OCI-LY7 (cell line): Measurements from ENCODE around the gene TDRD3. TPM values are rescaled to one million over a fixed set of nuclear protein-coding genes. Genes with fewer than 3 reads are reported as not detected.

ENCODE experiments used
- BruUV-seq: library from RNA; stranded (reverse); fragments of 400-500 nt; replicated peaks from 2 replicates; lab custom pipeline; 2021; lab: Mats Ljungman, UMichigan
- CTCF ChIA-PET: fragments of 300-600 bp; sonication (Branson Sonifier 250); formaldehyde crosslinking; loops from one replicate; lab custom pipeline; 2022; ENCODE audit warnings: antibody characterized with exemption; ENCODE audit not compliant: unreplicated experiment; lab: Charles Lee
- POLR2A ChIA-PET: fragments of 300-600 bp; sonication (Branson Sonifier 250); formaldehyde crosslinking; loops from one replicate; lab custom pipeline; 2022; ENCODE audit warnings: antibody characterized with exemption; lab: Charles Lee
- DNase-seq: peaks from one replicate; pipeline ENCODE4 v3.0.0-alpha.2; 2015; ENCODE audit warnings: low spot score
- H2AFZ ChIP-seq: fragments of 200-600 bp; sonication (generic), shearing (Covaris generic); 2 replicates; pipeline ENCODE4 v1.6.1; 2014; ENCODE audit warnings: mild to moderate bottlenecking, antibody characterized with exemption, low read length, moderate library complexity
- H3K27ac ChIP-seq: fragments of 200-600 bp; sonication (generic); 2 replicates; pipeline ENCODE4 v1.5.1; 2014; ENCODE audit warnings: mixed run types, low read depth, mild to moderate bottlenecking, moderate library complexity, low read length, inconsistent platforms; ENCODE audit not compliant: poor library complexity, severe bottlenecking
- H3K36me3 ChIP-seq: fragments of 200-600 bp; sonication (generic); 2 replicates; pipeline ENCODE4 v1.6.1; 2014; ENCODE audit warnings: mild to moderate bottlenecking, antibody characterized with exemption, low read length, moderate library complexity, mixed read lengths; ENCODE audit not compliant: insufficient read depth
- H3K4me1 ChIP-seq: fragments of 200-600 bp; sonication (generic); 2 replicates; pipeline ENCODE4 v1.5.1; 2014; ENCODE audit warnings: mild to moderate bottlenecking, low read length; ENCODE audit not compliant: insufficient read depth, poor library complexity, severe bottlenecking
- H3K4me2 ChIP-seq: fragments of 200-600 bp; sonication (generic); 2 replicates; pipeline ENCODE4 v1.6.1; 2014; ENCODE audit warnings: mild to moderate bottlenecking, low read length
- H3K4me3 ChIP-seq: fragments of 200-600 bp; sonication (generic); 2 replicates; pipeline ENCODE4 v1.5.1; 2014; ENCODE audit warnings: mild to moderate bottlenecking, low read depth, low read length; ENCODE audit not compliant: poor library complexity, severe bottlenecking
- H3K79me2 ChIP-seq: fragments of 200-600 bp; sonication (generic); 2 replicates; pipeline ENCODE4 v1.6.1; 2016; ENCODE audit warnings: low read depth, mild to moderate bottlenecking, low read length, moderate library complexity, mixed read lengths; ENCODE audit not compliant: insufficient read depth
- H3K9me2 ChIP-seq: fragments of 200-600 bp; sonication (generic); 2 replicates; pipeline ENCODE4 v1.6.1; 2016; ENCODE audit warnings: mild to moderate bottlenecking, low read length, mixed read lengths; ENCODE audit not compliant: insufficient read depth
- H3K9me3 ChIP-seq: fragments of 200-600 bp; sonication (generic); 2 replicates; pipeline ENCODE4 v1.6.1; 2014; ENCODE audit warnings: mild to moderate bottlenecking, mixed run types, low read length, mixed read lengths
- H4K20me1 ChIP-seq: fragments of 200-600 bp; sonication (generic); 2 replicates; pipeline ENCODE4 v1.6.1; 2014; ENCODE audit warnings: mild to moderate bottlenecking, antibody characterized with exemption, low read length, moderate library complexity, mixed read lengths; ENCODE audit not compliant: insufficient read depth
- EZH2phosphoT487 ChIP-seq: fragments of 200-600 bp; sonication (generic); IDR thresholded peaks from 2 replicates; pipeline ENCODE4 v1.6.1; 2018; ENCODE audit warnings: low read depth, borderline replicate concordance, mild to moderate bottlenecking, mixed run types, antibody characterized with exemption, low read length, moderate library complexity, mixed read lengths
- intact Hi-C: fragments of 100-400 bp; cut with micrococcal nuclease; formaldehyde crosslinking; loops from one replicate; pipeline ENCODE4 v1.10.0; 2022; ENCODE audit not compliant: unreplicated experiment
- total RNA-seq, 2 experiments: library from RNA; depleted of rRNA in 1 of 2; stranded (reverse); fragments of >200 nt in 1 of 2; shearing (Covaris generic) in 1 of 2; gene quantifications; 2 replicates each; pipeline ENCODE4 v1.2.3, GENCODE V29; 2014 to 2022
- TF ChIP-seq, protein P1 (sequence below): fragments of 200-600 bp; sonication (generic); conservative IDR thresholded peaks from 2 replicates; pipeline ENCODE4 v1.5.1; 2014; ENCODE audit warnings: mild to moderate bottlenecking, antibody characterized with exemption, low read length, moderate library complexity, mixed read lengths

The TDRD3 gene
- total RNA-seq, 2 experiments from 2014 or later: 13.5 to 17.1 TPM

DNA sequence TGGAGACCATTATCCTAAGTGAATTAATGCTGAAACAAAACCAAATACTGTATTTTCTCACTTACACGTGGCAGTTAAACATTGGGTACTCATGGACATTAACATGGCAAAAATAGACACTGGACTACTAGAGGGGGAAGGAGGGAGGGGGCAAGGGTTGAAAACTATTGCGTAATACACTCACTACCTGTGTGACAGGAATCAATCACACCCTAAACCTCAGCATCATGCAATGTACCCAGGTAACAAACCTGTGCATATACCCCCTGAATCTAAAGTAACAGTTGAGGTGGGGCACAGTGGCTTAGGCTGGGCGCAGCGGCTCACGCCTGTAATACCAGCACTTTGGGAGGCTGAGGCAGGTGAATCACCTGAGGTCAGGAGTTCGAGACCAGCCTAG, 207.0 kb downstream of the TDRD3 start:
- no peaks in the 10 kb centered on the region for H3K36me3 ChIP-seq
- TF ChIP-seq, protein P1, sequence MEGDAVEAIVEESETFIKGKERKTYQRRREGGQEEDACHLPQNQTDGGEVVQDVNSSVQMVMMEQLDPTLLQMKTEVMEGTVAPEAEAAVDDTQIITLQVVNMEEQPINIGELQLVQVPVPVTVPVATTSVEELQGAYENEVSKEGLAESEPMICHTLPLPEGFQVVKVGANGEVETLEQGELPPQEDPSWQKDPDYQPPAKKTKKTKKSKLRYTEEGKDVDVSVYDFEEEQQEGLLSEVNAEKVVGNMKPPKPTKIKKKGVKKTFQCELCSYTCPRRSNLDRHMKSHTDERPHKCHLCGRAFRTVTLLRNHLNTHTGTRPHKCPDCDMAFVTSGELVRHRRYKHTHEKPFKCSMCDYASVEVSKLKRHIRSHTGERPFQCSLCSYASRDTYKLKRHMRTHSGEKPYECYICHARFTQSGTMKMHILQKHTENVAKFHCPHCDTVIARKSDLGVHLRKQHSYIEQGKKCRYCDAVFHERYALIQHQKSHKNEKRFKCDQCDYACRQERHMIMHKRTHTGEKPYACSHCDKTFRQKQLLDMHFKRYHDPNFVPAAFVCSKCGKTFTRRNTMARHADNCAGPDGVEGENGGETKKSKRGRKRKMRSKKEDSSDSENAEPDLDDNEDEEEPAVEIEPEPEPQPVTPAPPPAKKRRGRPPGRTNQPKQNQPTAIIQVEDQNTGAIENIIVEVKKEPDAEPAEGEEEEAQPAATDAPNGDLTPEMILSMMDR: no peak
- TF ChIP-seq EZH2phosphoT487: no peak
- CTCF ChIA-PET: no interaction called here
- H3K9me2 ChIP-seq: no peaks in the 10 kb centered on the region
- no peaks in the 10 kb centered on the region for H4K20me1 ChIP-seq
- POLR2A ChIA-PET: no interaction called here
- intact Hi-C loops: no loop called here
- no peak overlapping the region for H3K27ac ChIP-seq
- H3K79me2 ChIP-seq: no peaks in the 10 kb centered on the region
- no peaks in the 10 kb centered on the region for H3K9me3 ChIP-seq
- no TSS peak for BruUV-seq
- no peak overlapping the region for H2AFZ ChIP-seq
- no peak overlapping the region for H3K4me2 ChIP-seq
- no peaks in the 10 kb centered on the region for H3K4me1 ChIP-seq
- no peak overlapping the region for H3K4me3 ChIP-seq
- no peak for DNase-seq

DNA sequence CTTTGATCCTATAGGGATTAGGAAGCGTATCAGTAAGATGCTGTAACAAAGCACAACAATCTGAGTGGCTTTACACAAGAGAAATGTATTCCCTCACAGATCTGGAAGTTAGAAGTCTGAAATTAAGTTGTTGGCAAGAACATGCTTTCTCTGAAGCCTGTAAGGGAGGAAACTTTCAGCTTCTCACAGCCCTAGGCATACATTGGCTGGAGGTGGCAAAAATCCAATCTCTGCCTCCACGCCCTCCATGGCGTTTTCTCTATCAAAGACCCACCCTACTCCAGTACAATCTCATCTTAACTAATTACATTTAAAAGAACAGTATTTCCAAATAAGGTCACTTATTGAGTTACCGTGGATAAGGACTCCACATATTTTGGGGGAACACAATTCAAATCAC, 211.9 kb downstream of the TDRD3 start:
- BruUV-seq: no TSS peak
- POLR2A ChIA-PET: interaction anchor here (0.9 kb wide), 1 partner anchor 121 kb away, joined by 3 read pairs; no protein-coding TSS in a partner anchor

DNA sequence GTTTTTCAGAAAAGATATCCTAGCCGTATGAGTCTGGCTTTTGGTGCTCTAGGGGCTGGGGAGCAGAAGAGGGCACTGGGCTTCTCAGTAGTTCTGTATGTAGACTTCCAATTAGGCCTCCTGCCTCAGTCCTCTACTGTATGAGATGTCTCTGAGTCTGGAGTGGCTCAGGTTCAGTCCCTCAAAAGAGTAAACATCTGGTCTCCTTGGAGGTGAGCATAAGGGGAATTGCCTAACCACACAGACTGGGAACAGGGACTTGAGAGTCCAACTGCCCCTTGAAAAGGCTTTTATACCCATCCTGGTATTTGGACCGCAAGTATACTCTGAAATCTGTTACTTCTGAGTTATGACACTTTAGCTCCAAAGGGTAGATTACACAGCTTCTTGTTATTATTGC, 214.5 kb downstream of the TDRD3 start:
- POLR2A ChIA-PET: no interaction called here
- Histone ChIP-seq H3K36me3 (no peaks in the 10 kb centered on the region), H3K4me1 (no peaks in the 10 kb centered on the region), H2AFZ (no peak overlapping the region), H3K4me2 (no peak overlapping the region), H3K4me3 (no peak overlapping the region), H3K79me2 (no peaks in the 10 kb centered on the region), H3K9me2 (no peaks in the 10 kb centered on the region), H4K20me1 (no peaks in the 10 kb centered on the region), H3K9me3 (no peaks in the 10 kb centered on the region), H3K27ac (no peak overlapping the region)
- BruUV-seq: no TSS peak
- intact Hi-C loops: no loop called here
- CTCF ChIA-PET: no interaction called here
- DNase-seq: no peak
- TF ChIP-seq, protein P1: no peak
- TF ChIP-seq EZH2phosphoT487: no peak

More for the DNA sequence above, 211.9 kb downstream of the TDRD3 start:
- Histone ChIP-seq H3K27ac (no peak overlapping the region), H3K4me3 (no peak overlapping the region), H3K9me3 (no peaks in the 10 kb centered on the region), H3K36me3 (no peaks in the 10 kb centered on the region), H3K4me1 (no peaks in the 10 kb centered on the region), H4K20me1 (no peaks in the 10 kb centered on the region), H3K9me2 (no peaks in the 10 kb centered on the region), H2AFZ (no peak overlapping the region), H3K79me2 (no peaks in the 10 kb centered on the region), H3K4me2 (no peak overlapping the region)
- TF ChIP-seq, protein P1: no peak
- TF ChIP-seq EZH2phosphoT487: no peak
- CTCF ChIA-PET: no interaction called here
- DNase-seq: no peak
- intact Hi-C loops: no loop called here
